H1 (cell line): Measurements from ENCODE around the gene ACADVL.

Source experiments
- BACH1 ChIP-seq: IDR thresholded peaks from 2 replicates; pipeline ENCODE4 v1.6.1; 2012; ENCODE audit warnings: low read length, improper control_type of control experiment
- CEBPB ChIP-seq: IDR thresholded peaks from 2 replicates; pipeline ENCODE4 v1.6.1; 2012; ENCODE audit warnings: low read depth, low read length
- EP300 ChIP-seq, 2 experiments: IDR thresholded peaks; 1 replicate in 1 of 2; 2 replicates in 1 of 2; pipeline ENCODE4 v1.6.1; 2011 to 2012; ENCODE audit warnings: low read depth in 2 of 2, low read length in 2 of 2, mild to moderate bottlenecking in 2 of 2, borderline replicate concordance in 1 of 2, inconsistent platforms in 1 of 2, moderate library complexity in 1 of 2
- EZH2 ChIP-seq: fragments of 200-600 bp; sonication (generic); IDR thresholded peaks from 2 replicates; pipeline ENCODE4 v1.7.1; 2012; ENCODE audit warnings: low read depth, mild to moderate bottlenecking, moderate library complexity, low read length, inconsistent platforms; ENCODE audit not compliant: severe bottlenecking
- JUN ChIP-seq: IDR thresholded peaks from 2 replicates; pipeline ENCODE4 v1.6.1; 2011; ENCODE audit warnings: low read depth, mild to moderate bottlenecking, improper control_type of control experiment, low read length
- POLR2AphosphoS5 ChIP-seq: IDR thresholded peaks from 2 replicates; pipeline ENCODE4 v1.6.1; 2011; ENCODE audit warnings: low read depth, low read length
- TAF1 ChIP-seq: IDR thresholded peaks from 2 replicates; pipeline ENCODE4 v1.6.1; 2011; ENCODE audit warnings: mild to moderate bottlenecking, low read depth, low read length
- TCF12 ChIP-seq: IDR thresholded peaks from 2 replicates; pipeline ENCODE4 v1.6.1; 2011; ENCODE audit warnings: low read depth, mild to moderate bottlenecking, low read length
- TF ChIP-seq, protein P1 (sequence below), 3 experiments: IDR thresholded peaks; 1 replicate in 2 of 3; 2 replicates in 1 of 3; pipeline versions ENCODE4 v1.5.1 to v1.6.1; 2011; ENCODE audit warnings: low read length in 3 of 3, mild to moderate bottlenecking in 3 of 3, inconsistent platforms in 2 of 3, low read depth in 1 of 3, moderate library complexity in 1 of 3; ENCODE audit not compliant: insufficient read depth in 1 of 3; ENCODE audit errors: control extremely low read depth in 1 of 3
- TF ChIP-seq, protein P2 (sequence below): IDR thresholded peaks from 2 replicates; pipeline ENCODE4 v1.6.1; 2012; ENCODE audit warnings: low read length, inconsistent platforms

DNA sequence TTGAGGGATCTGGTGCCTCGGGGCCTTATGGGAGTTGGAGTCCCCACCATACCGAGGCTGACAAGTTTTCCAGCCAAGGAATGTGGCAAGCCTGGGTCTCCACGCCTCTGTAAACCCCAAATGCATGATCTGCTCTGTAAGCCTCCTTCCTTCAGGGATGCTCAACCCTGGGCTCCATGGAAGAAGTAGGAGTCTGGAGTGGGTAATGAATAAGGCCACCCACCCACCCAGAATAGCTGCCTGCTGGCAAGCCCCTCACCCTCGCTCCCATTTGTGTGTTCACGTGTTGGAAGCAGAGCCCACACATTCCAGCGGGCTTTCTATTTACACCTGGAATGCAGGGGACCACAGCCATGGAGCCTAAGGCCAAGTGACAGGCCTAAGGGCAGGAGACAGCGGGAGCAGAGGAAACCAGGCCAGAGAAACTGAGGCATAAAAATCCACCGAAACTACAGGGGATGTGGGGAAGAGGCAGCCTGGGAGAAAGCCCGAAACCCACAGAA is 4.6 kb upstream of the ACADVL start:
- TF ChIP-seq EP300 (IDR thresholded peaks at IDR 0.05; ENCODE audit: borderline replicate concordance in 1 of 2, low read depth in 2 of 2, low read length in 2 of 2): no peak
- TF ChIP-seq, protein P1, sequence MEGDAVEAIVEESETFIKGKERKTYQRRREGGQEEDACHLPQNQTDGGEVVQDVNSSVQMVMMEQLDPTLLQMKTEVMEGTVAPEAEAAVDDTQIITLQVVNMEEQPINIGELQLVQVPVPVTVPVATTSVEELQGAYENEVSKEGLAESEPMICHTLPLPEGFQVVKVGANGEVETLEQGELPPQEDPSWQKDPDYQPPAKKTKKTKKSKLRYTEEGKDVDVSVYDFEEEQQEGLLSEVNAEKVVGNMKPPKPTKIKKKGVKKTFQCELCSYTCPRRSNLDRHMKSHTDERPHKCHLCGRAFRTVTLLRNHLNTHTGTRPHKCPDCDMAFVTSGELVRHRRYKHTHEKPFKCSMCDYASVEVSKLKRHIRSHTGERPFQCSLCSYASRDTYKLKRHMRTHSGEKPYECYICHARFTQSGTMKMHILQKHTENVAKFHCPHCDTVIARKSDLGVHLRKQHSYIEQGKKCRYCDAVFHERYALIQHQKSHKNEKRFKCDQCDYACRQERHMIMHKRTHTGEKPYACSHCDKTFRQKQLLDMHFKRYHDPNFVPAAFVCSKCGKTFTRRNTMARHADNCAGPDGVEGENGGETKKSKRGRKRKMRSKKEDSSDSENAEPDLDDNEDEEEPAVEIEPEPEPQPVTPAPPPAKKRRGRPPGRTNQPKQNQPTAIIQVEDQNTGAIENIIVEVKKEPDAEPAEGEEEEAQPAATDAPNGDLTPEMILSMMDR (IDR thresholded peaks at IDR 0.05; ENCODE audit: control extremely low read depth in 1 of 3, insufficient read depth in 1 of 3, low read depth in 1 of 3, low read length in 3 of 3): no peak
- TF ChIP-seq TCF12: 0 out of 2 replicates have a peak, but pooled peaks have one; percentile 31
- TF ChIP-seq CEBPB: no peak
- no peak for TF ChIP-seq JUN
- no peak for TF ChIP-seq POLR2AphosphoS5
- no peak for TF ChIP-seq TAF1
- TF ChIP-seq, protein P2, sequence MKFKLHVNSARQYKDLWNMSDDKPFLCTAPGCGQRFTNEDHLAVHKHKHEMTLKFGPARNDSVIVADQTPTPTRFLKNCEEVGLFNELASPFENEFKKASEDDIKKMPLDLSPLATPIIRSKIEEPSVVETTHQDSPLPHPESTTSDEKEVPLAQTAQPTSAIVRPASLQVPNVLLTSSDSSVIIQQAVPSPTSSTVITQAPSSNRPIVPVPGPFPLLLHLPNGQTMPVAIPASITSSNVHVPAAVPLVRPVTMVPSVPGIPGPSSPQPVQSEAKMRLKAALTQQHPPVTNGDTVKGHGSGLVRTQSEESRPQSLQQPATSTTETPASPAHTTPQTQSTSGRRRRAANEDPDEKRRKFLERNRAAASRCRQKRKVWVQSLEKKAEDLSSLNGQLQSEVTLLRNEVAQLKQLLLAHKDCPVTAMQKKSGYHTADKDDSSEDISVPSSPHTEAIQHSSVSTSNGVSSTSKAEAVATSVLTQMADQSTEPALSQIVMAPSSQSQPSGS: no peak
- TF ChIP-seq EZH2: no peak
- no peak for TF ChIP-seq BACH1
